GM21360 (cell line): Measurements from ENCODE around the gene UBA5.

Experiments used
- ATAC-seq: cut with Tn5 transposase; IDR thresholded peaks from one replicate; pipeline ENCODE4 v1.9.1; 2021; ENCODE audit warnings: mild to moderate bottlenecking, moderate library complexity; ENCODE audit not compliant: unreplicated experiment

Gene UBA5

DNA sequence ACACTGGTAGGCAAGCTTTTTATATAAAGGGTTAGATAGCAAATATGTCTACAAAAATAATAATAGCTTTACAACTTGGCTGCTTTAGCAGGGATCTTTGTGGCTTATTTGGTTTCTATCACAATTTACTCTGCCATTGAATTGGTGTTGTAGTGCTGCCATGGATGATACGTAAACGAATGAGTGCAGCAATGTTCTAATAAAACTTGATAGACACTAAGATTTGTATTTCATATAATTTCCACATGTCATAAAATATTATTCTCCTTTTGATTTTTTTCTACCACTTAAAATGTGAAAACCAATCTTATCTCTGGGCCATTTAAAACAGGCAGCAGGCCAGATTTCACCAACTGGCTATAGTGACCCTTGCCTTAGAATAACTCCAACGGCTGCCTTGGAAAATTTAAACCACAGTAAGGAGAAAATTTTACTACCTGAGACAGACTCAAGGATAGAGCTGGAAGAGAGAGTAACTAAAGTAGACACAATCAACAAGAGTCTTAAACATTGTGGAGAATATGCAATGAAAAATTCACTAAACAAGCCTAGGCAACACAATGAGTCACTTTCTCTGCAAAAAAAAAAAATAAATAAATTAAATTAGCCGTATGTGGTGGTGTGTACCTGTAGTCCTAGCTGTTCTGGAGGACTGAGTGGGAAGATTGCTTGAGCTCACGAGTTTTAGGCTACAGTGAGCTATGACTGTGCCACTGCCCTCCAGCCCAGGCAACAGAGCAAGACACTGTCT is 54.0 kb downstream of the UBA5 start:
- ATAC-seq = no peak

DNA sequence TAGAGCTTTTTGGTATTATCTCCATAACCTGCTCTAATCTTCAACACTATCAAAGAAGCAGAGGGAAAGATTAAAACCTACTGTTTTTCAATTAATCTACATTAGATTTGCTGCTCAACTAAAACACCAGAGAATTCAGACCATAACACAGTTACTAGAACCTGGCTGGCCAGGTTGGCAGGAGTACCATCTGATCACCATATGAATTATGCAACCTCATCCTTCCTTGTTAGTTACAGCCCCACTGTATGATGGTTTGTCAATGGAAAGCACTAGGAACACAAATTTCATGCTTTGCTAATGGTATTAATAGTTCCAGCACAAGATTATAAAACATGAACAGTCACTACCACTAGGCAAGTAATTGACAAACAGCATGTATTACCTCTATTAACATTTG is 56.2 kb downstream of the UBA5 start:
- ATAC-seq = no peak

DNA sequence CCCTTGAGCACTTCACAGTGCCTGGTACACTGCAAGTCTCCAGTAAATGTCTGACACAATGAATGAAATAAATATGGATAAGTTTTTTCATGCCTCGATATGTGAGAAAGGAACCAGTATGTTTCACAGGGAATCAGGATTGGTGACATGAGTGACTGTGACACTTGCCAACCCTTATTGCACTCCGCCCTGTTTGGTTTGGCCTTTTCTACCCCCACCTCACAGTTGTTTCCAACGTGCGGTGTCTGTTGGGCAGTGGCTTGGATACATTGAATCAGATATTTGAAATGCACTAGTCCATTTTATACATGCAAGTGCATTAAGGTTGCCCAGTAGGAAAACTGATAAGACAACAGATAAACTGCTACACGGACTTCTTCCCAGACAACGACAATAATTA is 60.1 kb downstream of the UBA5 start:
- ATAC-seq = no peak

DNA sequence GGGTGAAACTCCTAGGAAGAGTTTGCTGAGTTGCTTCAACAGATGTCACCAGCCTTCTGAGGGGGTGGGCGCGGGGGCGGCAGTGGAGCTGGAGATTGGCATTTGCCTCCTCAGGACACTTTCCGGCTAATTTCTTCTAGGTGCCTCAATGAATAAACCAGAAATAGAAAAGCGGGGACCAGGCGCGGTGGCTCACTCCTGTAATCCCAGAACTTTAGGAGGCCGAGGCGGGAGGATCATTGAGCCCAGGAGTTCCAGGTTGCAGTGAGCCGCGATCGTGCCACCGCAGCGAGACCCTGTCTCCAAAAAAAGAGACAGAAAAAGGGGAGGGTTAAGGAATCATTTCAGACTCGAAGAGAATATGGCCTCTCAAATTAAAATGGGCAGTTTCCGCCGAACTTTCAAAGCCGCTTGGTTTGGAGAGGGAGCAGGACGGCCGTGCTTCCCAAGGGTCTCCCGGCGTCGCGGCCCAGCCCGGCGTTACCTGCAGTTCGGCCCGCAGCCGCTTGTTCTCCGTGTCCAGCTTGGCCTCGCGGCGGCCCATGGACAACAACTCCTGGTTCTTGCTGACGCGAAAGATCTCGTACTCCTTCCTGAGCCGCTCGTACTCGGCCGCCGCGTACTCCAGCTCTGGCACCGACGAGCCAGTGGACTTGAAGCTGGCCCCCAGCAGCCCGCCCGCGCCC is 61.5 kb downstream of the UBA5 start:
- ATAC-seq = no peak

DNA sequence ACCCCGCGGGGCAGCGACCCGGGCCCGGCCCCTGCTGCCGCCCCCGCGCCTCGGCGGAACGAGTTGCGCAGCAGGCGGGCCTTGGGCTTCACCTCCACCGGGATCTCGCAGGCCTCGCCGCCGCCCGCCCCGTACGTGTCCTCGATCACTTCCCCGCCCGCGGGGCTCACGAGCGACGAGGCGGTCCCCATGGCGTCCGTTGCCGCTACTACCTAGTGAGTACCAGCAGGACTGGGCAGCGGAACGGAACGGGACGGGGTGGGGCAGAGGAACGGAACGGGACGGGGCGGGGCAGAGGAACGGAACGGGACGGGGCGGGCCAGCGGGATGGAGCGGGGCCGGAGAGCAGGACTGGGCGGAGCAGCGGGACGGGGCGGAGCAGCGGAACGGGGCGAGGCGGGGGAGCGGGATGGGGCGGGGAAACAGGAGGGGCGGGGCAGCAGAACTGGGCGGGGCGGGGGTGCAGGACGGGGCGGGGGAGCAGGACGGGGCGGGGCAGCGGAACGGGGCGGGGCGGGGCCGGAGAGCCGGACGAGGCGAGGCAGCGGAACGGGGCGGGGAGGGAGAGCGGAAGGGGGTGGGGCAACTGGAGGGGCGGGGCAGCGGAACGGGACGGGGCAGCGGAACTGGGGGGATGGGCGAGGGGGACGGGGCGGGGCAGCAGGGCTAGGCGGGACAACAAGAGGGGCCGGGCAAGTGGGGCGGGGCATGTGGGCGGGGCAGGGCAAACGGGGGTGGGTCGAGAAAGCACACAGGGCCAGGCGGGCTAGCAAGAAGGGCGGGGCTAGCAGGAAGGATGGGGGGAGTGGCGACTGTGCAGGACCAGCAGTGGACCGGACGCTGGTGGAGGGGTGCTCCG is 62.3 kb downstream of the UBA5 start, which contains the start of gene NPHP3:
TSS of gene NPHP3 (minus strand) at position 245 of the 859 bp plus-strand sequence. CDS start at position 191, 54 bp downstream.
- peak; percentile 77 for ATAC-seq

DNA sequence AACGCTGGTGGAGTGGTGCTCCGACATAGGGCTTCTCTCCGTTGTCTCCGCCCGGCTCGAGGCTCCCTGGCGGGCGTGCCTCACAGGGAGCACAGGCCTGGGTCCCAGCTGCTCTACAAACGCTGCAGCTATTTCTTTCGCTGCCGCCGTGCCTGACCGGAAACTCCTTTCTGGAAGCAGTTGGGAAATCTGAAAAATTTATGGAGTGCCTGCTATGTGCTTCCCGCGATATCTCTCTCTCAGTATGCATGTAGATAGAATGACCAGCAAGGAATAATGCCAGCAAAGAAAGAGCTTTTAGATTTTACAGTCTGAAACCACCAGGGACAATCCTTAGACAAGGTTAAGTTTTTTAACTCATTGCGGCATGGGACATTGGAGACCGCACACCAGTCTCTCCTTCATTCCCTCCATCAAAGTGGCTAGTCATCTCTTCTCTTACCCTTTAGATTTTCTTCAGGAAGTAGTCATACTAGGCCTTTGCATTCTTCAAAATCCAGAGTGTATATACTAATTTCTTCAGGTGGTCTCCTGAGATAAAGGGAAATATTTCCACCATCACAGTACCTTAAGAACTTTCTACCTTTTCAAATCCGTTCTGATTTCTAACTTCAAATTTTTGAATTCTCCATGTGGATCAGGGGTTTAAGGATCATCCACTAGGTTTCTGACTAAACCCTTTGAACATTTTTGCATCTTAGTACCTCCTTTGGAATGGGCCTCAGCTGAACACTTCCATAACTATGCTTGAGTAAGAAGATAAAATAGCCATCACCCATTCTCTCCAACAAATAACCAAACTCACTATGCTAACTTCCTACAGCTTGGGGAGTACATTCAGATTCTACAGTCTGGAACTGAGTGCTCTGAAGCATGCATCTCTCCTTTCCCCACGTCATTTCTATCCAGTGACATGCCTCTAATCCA is 63.2 kb downstream of the UBA5 start:
- peak; percentile 12 for ATAC-seq

DNA sequence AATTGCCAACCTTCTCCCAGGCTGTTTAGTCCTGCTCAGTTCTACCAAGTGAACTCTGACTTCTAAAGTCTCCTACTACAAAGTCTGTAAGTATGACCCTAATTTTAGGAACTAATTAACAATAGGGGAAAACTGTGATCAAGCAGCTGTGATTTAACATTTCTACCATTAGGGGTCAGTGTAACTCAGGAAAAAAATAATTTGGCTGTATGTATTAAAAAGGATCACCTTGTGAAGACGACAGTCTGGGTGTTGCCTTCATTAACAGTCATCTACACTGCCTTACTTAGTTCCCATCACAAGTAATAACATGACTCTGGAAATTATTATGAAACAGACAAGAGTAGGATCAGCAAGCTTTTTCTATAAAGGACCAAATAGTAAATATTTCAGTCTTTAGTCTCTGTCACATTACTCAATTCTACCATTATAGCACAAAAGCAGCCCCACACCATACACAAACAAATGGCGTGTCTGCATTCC is 66.3 kb downstream of the UBA5 start:
- ATAC-seq = no peak
